ENCODE data around the gene MED22. TPM values are rescaled to one million over a fixed set of nuclear protein-coding genes. Genes with fewer than 3 reads are reported as not detected.
"Not testable (repeated sequence)": the region's sequence is repeated elsewhere in the genome, so short reads cannot be mapped to it uniquely, and the experiment has no call there.

Gene MED22
- total RNA-seq, 1 donor from 2014 or later: 49.2 TPM

- H3K36me3 Mint-ChIP-seq (ENCODE audit: insufficient read depth): no peaks in the 10 kb centered on the region
- H3K27me3 Mint-ChIP-seq: peaks cover 9% of the 10 kb centered on the region
- DNase-seq (ENCODE audit: low spot score, unreplicated experiment): no peak
- TF ChIP-seq, protein P1, sequence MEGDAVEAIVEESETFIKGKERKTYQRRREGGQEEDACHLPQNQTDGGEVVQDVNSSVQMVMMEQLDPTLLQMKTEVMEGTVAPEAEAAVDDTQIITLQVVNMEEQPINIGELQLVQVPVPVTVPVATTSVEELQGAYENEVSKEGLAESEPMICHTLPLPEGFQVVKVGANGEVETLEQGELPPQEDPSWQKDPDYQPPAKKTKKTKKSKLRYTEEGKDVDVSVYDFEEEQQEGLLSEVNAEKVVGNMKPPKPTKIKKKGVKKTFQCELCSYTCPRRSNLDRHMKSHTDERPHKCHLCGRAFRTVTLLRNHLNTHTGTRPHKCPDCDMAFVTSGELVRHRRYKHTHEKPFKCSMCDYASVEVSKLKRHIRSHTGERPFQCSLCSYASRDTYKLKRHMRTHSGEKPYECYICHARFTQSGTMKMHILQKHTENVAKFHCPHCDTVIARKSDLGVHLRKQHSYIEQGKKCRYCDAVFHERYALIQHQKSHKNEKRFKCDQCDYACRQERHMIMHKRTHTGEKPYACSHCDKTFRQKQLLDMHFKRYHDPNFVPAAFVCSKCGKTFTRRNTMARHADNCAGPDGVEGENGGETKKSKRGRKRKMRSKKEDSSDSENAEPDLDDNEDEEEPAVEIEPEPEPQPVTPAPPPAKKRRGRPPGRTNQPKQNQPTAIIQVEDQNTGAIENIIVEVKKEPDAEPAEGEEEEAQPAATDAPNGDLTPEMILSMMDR (IDR thresholded peaks at IDR 0.05; ENCODE audit: unreplicated experiment): no peak
- peaks cover 4% of the 10 kb centered on the region for H3K4me1 Mint-ChIP-seq (ENCODE audit: low read depth)
- no peak overlapping the region for H3K4me3 Mint-ChIP-seq (ENCODE audit: low read depth)
- no peaks in the 10 kb centered on the region for H3K9me3 Mint-ChIP-seq (ENCODE audit: low read depth)
- H3K27ac Mint-ChIP-seq: no peak overlapping the region
Measured at GRCh38 chr9:133393399-133393798, 45.5 kb upstream of the MED22 start.

GRCh38 chr9:133392308-133392707, 44.4 kb upstream of the MED22 start:
- not testable (repeated sequence) for H3K27ac Mint-ChIP-seq; H3K36me3 Mint-ChIP-seq (ENCODE audit: insufficient read depth); DNase-seq (ENCODE audit: low spot score, unreplicated experiment); H3K27me3 Mint-ChIP-seq; H3K9me3 Mint-ChIP-seq (ENCODE audit: low read depth); H3K4me3 Mint-ChIP-seq (ENCODE audit: low read depth); H3K4me1 Mint-ChIP-seq (ENCODE audit: low read depth)

DNA sequence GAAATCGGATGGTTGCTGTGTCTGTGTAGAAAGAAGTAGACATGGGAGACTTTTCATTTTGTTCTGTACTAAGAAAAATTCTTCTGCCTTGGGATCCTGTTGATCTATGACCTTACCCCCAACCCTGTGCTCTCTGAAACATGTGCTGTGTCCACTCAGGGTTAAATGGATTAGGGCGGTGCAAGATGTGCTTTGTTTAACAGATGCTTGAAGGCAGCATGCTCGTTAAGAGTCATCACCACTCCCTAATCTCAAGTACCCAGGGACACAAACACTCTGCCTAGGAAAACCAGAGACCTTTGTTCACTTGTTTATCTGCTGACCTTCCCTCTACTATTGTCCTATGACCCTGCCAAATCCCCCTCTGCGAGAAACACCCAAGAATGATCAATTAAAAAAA, 43.5 kb upstream of the MED22 start:
- H3K4me3 Mint-ChIP-seq (ENCODE audit: low read depth): not testable (repeated sequence)

DNA sequence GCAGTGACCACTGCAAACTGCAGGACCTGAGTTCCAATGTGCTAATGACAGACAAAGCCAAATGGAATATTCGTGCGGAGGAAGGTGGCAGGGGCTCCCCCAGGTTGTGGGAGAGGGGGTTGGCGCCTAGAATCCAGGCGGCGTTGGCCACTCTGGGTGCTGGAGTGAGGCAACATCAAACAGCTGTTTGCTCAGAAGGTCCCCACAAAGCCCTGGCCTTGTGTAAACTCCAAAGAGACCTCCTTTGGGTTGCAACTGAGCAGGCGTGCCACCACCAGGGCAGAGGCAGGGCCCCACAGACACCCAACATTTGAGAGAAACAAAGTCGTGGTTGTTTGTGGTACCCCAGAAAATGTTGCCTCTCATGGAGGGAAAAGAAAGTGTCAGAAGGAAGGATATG, 42.8 kb upstream of the MED22 start:
- TF ChIP-seq, protein P1 (IDR thresholded peaks at IDR 0.05; ENCODE audit: unreplicated experiment): no peak
- H3K9me3 Mint-ChIP-seq (ENCODE audit: low read depth): no peaks in the 10 kb centered on the region
- no peak for DNase-seq (ENCODE audit: low spot score, unreplicated experiment)

More for the DNA sequence above, 43.5 kb upstream of the MED22 start:
- H3K9me3 Mint-ChIP-seq (ENCODE audit: low read depth); H3K27me3 Mint-ChIP-seq; H3K36me3 Mint-ChIP-seq (ENCODE audit: insufficient read depth); H3K4me1 Mint-ChIP-seq (ENCODE audit: low read depth); DNase-seq (ENCODE audit: low spot score, unreplicated experiment); H3K27ac Mint-ChIP-seq: not testable (repeated sequence)

GRCh38 chr9:133389562-133389961, 41.6 kb upstream of the MED22 start:
- H3K36me3 Mint-ChIP-seq (ENCODE audit: insufficient read depth): no peaks in the 10 kb centered on the region
- H3K9me3 Mint-ChIP-seq (ENCODE audit: low read depth): no peaks in the 10 kb centered on the region
- DNase-seq (ENCODE audit: low spot score, unreplicated experiment): no peak
- H3K4me1 Mint-ChIP-seq (ENCODE audit: low read depth): peaks cover 11% of the 10 kb centered on the region
- H3K4me3 Mint-ChIP-seq (ENCODE audit: low read depth): no peak overlapping the region
- H3K27me3 Mint-ChIP-seq: no peaks in the 10 kb centered on the region
- no peak overlapping the region for H3K27ac Mint-ChIP-seq
- TF ChIP-seq, protein P1 (IDR thresholded peaks at IDR 0.05; ENCODE audit: unreplicated experiment): no peak

More for the DNA sequence above, 42.8 kb upstream of the MED22 start:
- Mint-ChIP-seq H3K27ac (no peak overlapping the region), H3K4me3 (ENCODE audit: low read depth) (no peak overlapping the region), H3K27me3 (peaks cover 3% of the 10 kb centered on the region), H3K36me3 (ENCODE audit: insufficient read depth) (no peaks in the 10 kb centered on the region), H3K4me1 (ENCODE audit: low read depth) (peaks cover 4% of the 10 kb centered on the region)

DNA sequence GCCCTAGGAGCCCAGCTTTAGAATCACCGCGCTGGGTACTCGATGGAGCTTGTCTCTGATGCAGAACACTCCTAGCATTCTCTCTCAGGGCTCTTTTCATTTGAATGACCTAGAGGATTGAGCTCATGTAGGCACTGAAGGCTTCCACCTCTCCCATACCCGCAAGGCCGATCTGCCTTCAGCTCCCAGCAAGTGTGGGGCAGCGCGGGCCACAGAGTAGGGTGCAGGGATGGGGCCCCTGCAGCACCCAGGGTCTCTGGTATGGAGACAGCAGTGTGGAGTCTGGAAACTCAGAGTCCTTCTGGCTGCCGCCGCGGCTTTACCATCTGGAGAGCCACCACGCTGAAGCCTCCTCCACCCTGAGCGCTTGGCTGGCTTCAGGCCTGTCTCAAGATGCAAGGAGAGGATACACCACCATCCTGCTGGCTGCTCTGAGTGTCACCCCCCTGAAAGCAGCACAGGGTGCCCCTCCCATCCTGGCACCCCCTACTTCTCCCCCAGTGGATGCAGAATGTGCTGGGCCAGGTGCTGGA, 41.2 kb upstream of the MED22 start:
- Mint-ChIP-seq H3K27me3 (no peaks in the 10 kb centered on the region), H3K36me3 (ENCODE audit: insufficient read depth) (no peaks in the 10 kb centered on the region), H3K4me1 (ENCODE audit: low read depth) (peaks cover 11% of the 10 kb centered on the region), H3K27ac (no peak overlapping the region), H3K4me3 (ENCODE audit: low read depth) (no peak overlapping the region), H3K9me3 (ENCODE audit: low read depth) (no peaks in the 10 kb centered on the region)
- TF ChIP-seq, protein P1 (IDR thresholded peaks at IDR 0.05; ENCODE audit: unreplicated experiment): no peak
- no peak for DNase-seq (ENCODE audit: low spot score, unreplicated experiment)

Data from progenitor cell of endocrine pancreas (in vitro differentiated cells).